ENCODE data around the gene FAT2. TPM values are rescaled to one million over a fixed set of nuclear protein-coding genes. Genes with fewer than 3 reads are reported as not detected.
"Not testable (repeated sequence)": the region's sequence is repeated elsewhere in the genome, so short reads cannot be mapped to it uniquely, and the experiment has no call there.

The FAT2 gene
- total RNA-seq, 2 experiments from 2014 or later: not detected

GRCh38 chr5:151589878-151590570 is 1.1 kb downstream of the FAT2 start:
- ChIA-PET POLR2A (interaction anchor here (0.7 kb wide), 1 partner anchor 16 kb away, joined by 3 read pairs; no protein-coding TSS in a partner anchor), CTCF (no interaction called here)
- H3K4me3 Mint-ChIP-seq: no peak overlapping the region
- H3K4me1 Mint-ChIP-seq (ENCODE audit: low read depth): no peaks in the 10 kb centered on the region
- no peaks in the 10 kb centered on the region for H3K9me3 Mint-ChIP-seq (ENCODE audit: insufficient read depth)
- no peaks in the 10 kb centered on the region for H3K36me3 Mint-ChIP-seq (ENCODE audit: low read depth)
- no peaks in the 10 kb centered on the region for H3K27me3 Mint-ChIP-seq (ENCODE audit: low read depth)
- no peak for ATAC-seq
- DNase-seq: no peak
- no peak overlapping the region for H3K27ac Mint-ChIP-seq

GRCh38 chr5:151587796-151588555 is 3.2 kb downstream of the FAT2 start:
- no peak for DNase-seq
- Mint-ChIP-seq H3K4me3 (no peak overlapping the region), H3K9me3 (ENCODE audit: insufficient read depth) (no peaks in the 10 kb centered on the region), H3K27me3 (ENCODE audit: low read depth) (no peaks in the 10 kb centered on the region), H3K27ac (no peak overlapping the region), H3K36me3 (ENCODE audit: low read depth) (no peaks in the 10 kb centered on the region), H3K4me1 (ENCODE audit: low read depth) (no peaks in the 10 kb centered on the region)
- CTCF ChIA-PET: no interaction called here
- POLR2A ChIA-PET: no interaction called here
- no peak for ATAC-seq

- ChIA-PET CTCF (interaction anchor here (1.1 kb wide), 1 partner anchor 73 kb away, joined by 5 read pairs; no protein-coding TSS in a partner anchor), POLR2A (no interaction called here)
- DNase-seq (no peak), ATAC-seq (no peak)
- no peak overlapping the region for H3K4me3 Mint-ChIP-seq
- peaks cover 4% of the 10 kb centered on the region for H3K27me3 Mint-ChIP-seq (ENCODE audit: low read depth)
- no peaks in the 10 kb centered on the region for H3K4me1 Mint-ChIP-seq (ENCODE audit: low read depth)
- H3K27ac Mint-ChIP-seq: no peak overlapping the region
- H3K36me3 Mint-ChIP-seq (ENCODE audit: low read depth): no peaks in the 10 kb centered on the region
- no peaks in the 10 kb centered on the region for H3K9me3 Mint-ChIP-seq (ENCODE audit: insufficient read depth)
Observed at GRCh38 chr5:151585970-151586369, 5.2 kb downstream of the FAT2 start.

- CTCF ChIA-PET: interaction anchor here (0.7 to 1.1 kb wide), 2 partner anchors 13 to 73 kb away, joined by 3 to 5 read pairs; no protein-coding TSS in a partner anchor
- H3K27ac Mint-ChIP-seq; H3K9me3 Mint-ChIP-seq (ENCODE audit: insufficient read depth); H3K27me3 Mint-ChIP-seq (ENCODE audit: low read depth); H3K4me3 Mint-ChIP-seq; DNase-seq; H3K4me1 Mint-ChIP-seq (ENCODE audit: low read depth); H3K36me3 Mint-ChIP-seq (ENCODE audit: low read depth); ATAC-seq; POLR2A ChIA-PET: not testable (repeated sequence)
Observed at GRCh38 chr5:151585344-151585743, 5.8 kb downstream of the FAT2 start.

GRCh38 chr5:151584057-151584937 is 6.8 kb downstream of the FAT2 start:
- Mint-ChIP-seq H3K4me1 (ENCODE audit: low read depth) (no peaks in the 10 kb centered on the region), H3K9me3 (ENCODE audit: insufficient read depth) (no peaks in the 10 kb centered on the region), H3K27ac (no peak overlapping the region), H3K27me3 (ENCODE audit: low read depth) (peaks cover 4% of the 10 kb centered on the region), H3K36me3 (ENCODE audit: low read depth) (no peaks in the 10 kb centered on the region), H3K4me3 (no peak overlapping the region)
- POLR2A ChIA-PET: no interaction called here
- no peak for DNase-seq
- CTCF ChIA-PET: interaction anchor here (1.1 kb wide), 1 partner anchor 9 kb away, joined by 3 read pairs; no protein-coding TSS in a partner anchor
- no peak for ATAC-seq

- H3K27ac Mint-ChIP-seq: no peak overlapping the region
- CTCF ChIA-PET: no interaction called here
- no peaks in the 10 kb centered on the region for H3K36me3 Mint-ChIP-seq (ENCODE audit: low read depth)
- no peak overlapping the region for H3K4me3 Mint-ChIP-seq
- POLR2A ChIA-PET: no interaction called here
- peaks cover 9% of the 10 kb centered on the region for H3K4me1 Mint-ChIP-seq (ENCODE audit: low read depth)
- H3K27me3 Mint-ChIP-seq (ENCODE audit: low read depth): peaks cover 7% of the 10 kb centered on the region
- no peak for DNase-seq
- ATAC-seq: no peak
- no peaks in the 10 kb centered on the region for H3K9me3 Mint-ChIP-seq (ENCODE audit: insufficient read depth)
Observed at GRCh38 chr5:151581812-151582583, 9.1 kb downstream of the FAT2 start.

GRCh38 chr5:151581347-151581746 is 9.8 kb downstream of the FAT2 start:
- DNase-seq: no peak
- Mint-ChIP-seq H3K4me1 (ENCODE audit: low read depth) (peaks cover 9% of the 10 kb centered on the region), H3K4me3 (no peak overlapping the region), H3K9me3 (ENCODE audit: insufficient read depth) (no peaks in the 10 kb centered on the region), H3K36me3 (ENCODE audit: low read depth) (no peaks in the 10 kb centered on the region), H3K27ac (no peak overlapping the region), H3K27me3 (ENCODE audit: low read depth) (peaks cover 7% of the 10 kb centered on the region)
- POLR2A ChIA-PET: no interaction called here
- ATAC-seq: no peak
- CTCF ChIA-PET: no interaction called here

GRCh38 chr5:151580858-151581257 is 10.3 kb downstream of the FAT2 start:
- no peaks in the 10 kb centered on the region for H3K36me3 Mint-ChIP-seq (ENCODE audit: low read depth)
- H3K4me1 Mint-ChIP-seq (ENCODE audit: low read depth): peaks cover 9% of the 10 kb centered on the region

GRCh38 chr5:151580239-151580638 is 10.9 kb downstream of the FAT2 start:
- ChIA-PET CTCF (no interaction called here), POLR2A (no interaction called here)
- no peak overlapping the region for H3K4me3 Mint-ChIP-seq
- peaks cover 9% of the 10 kb centered on the region for H3K4me1 Mint-ChIP-seq (ENCODE audit: low read depth)
- ATAC-seq (no peak), DNase-seq (no peak)
- no peaks in the 10 kb centered on the region for H3K9me3 Mint-ChIP-seq (ENCODE audit: insufficient read depth)
- peaks cover 9% of the 10 kb centered on the region for H3K27me3 Mint-ChIP-seq (ENCODE audit: low read depth)
- no peak overlapping the region for H3K27ac Mint-ChIP-seq
- no peaks in the 10 kb centered on the region for H3K36me3 Mint-ChIP-seq (ENCODE audit: low read depth)

More at GRCh38 chr5:151580858-151581257, 10.3 kb downstream of the FAT2 start:
- ATAC-seq: no peak
- CTCF ChIA-PET: no interaction called here
- H3K4me3 Mint-ChIP-seq: no peak overlapping the region
- no peaks in the 10 kb centered on the region for H3K9me3 Mint-ChIP-seq (ENCODE audit: insufficient read depth)
- H3K27ac Mint-ChIP-seq: no peak overlapping the region
- DNase-seq: no peak
- peaks cover 7% of the 10 kb centered on the region for H3K27me3 Mint-ChIP-seq (ENCODE audit: low read depth)
- POLR2A ChIA-PET: no interaction called here

GRCh38 chr5:151579146-151579545 is 12.0 kb downstream of the FAT2 start:
- POLR2A ChIA-PET; H3K36me3 Mint-ChIP-seq (ENCODE audit: low read depth); DNase-seq; H3K27me3 Mint-ChIP-seq (ENCODE audit: low read depth); H3K9me3 Mint-ChIP-seq (ENCODE audit: insufficient read depth); H3K27ac Mint-ChIP-seq; H3K4me1 Mint-ChIP-seq (ENCODE audit: low read depth); ATAC-seq; CTCF ChIA-PET; H3K4me3 Mint-ChIP-seq: not testable (repeated sequence)

GRCh38 chr5:151578326-151579025 is 12.7 kb downstream of the FAT2 start:
- peaks cover 12% of the 10 kb centered on the region for H3K27me3 Mint-ChIP-seq (ENCODE audit: low read depth)
- no peak for ATAC-seq
- DNase-seq: no peak
- H3K4me1 Mint-ChIP-seq (ENCODE audit: low read depth): peaks cover 9% of the 10 kb centered on the region
- ChIA-PET POLR2A (no interaction called here), CTCF (no interaction called here)
- no peaks in the 10 kb centered on the region for H3K9me3 Mint-ChIP-seq (ENCODE audit: insufficient read depth)
- H3K36me3 Mint-ChIP-seq (ENCODE audit: low read depth): no peaks in the 10 kb centered on the region
- no peak overlapping the region for H3K4me3 Mint-ChIP-seq
- no peak overlapping the region for H3K27ac Mint-ChIP-seq
